ENCODE results near the gene LRRC4C. TPM values are rescaled to one million over a fixed set of nuclear protein-coding genes. Genes with fewer than 3 reads are reported as not detected.

LRRC4C gene
- total RNA-seq, 6 experiments from 2014 or later = not detected

DNA sequence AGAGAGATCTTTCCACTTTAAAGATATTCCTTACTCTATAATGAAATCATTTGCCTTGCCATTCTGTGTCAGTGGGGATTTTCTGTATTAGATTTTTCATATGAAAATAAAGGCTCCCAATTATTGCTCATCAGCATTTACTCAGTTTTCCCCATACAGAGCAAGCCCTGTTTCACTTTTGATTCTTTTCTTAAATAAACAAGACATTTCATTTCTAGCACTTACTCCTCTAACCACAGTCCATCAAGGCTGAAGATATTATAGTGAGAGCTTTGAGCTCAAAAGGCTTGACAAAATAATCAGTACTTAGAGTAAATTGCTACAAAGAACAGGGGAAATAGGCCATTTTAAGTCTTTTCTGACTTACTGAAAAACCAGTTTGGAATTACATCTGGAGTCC, 385.1 kb downstream of the LRRC4C start:
- no peaks in the 10 kb centered on the region for H3K4me1 Mint-ChIP-seq (ENCODE audit: low read depth)
- TF ChIP-seq, protein P1, sequence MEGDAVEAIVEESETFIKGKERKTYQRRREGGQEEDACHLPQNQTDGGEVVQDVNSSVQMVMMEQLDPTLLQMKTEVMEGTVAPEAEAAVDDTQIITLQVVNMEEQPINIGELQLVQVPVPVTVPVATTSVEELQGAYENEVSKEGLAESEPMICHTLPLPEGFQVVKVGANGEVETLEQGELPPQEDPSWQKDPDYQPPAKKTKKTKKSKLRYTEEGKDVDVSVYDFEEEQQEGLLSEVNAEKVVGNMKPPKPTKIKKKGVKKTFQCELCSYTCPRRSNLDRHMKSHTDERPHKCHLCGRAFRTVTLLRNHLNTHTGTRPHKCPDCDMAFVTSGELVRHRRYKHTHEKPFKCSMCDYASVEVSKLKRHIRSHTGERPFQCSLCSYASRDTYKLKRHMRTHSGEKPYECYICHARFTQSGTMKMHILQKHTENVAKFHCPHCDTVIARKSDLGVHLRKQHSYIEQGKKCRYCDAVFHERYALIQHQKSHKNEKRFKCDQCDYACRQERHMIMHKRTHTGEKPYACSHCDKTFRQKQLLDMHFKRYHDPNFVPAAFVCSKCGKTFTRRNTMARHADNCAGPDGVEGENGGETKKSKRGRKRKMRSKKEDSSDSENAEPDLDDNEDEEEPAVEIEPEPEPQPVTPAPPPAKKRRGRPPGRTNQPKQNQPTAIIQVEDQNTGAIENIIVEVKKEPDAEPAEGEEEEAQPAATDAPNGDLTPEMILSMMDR (IDR thresholded peaks at IDR 0.05) = no peak
- H3K9me3 Mint-ChIP-seq = peaks cover 44% of the 10 kb centered on the region
- H3K27ac Mint-ChIP-seq = no peak overlapping the region
- no peak for DNase-seq
- no peak overlapping the region for H3K4me3 Mint-ChIP-seq
- H3K27me3 Mint-ChIP-seq (ENCODE audit: insufficient read depth) = no peaks in the 10 kb centered on the region; the same call in 1 of the 2 replicates
- H3K36me3 Mint-ChIP-seq (ENCODE audit: low read depth) = no peaks in the 10 kb centered on the region; the same call in 1 of the 2 replicates

- no peak for DNase-seq
- Mint-ChIP-seq H3K27me3 (ENCODE audit: insufficient read depth) (no peaks in the 10 kb centered on the region), H3K36me3 (ENCODE audit: low read depth) (peaks cover 5% of the 10 kb centered on the region; the same call in 1 of the 2 replicates), H3K4me1 (ENCODE audit: low read depth) (no peaks in the 10 kb centered on the region), H3K27ac (no peak overlapping the region), H3K4me3 (no peak overlapping the region), H3K9me3 (peaks cover 53% of the 10 kb centered on the region)
- TF ChIP-seq, protein P1 (IDR thresholded peaks at IDR 0.05) = no peak
These were observed 394.0 kb downstream of the LRRC4C start for GRCh38 chr11:41065432-41065831.

DNA sequence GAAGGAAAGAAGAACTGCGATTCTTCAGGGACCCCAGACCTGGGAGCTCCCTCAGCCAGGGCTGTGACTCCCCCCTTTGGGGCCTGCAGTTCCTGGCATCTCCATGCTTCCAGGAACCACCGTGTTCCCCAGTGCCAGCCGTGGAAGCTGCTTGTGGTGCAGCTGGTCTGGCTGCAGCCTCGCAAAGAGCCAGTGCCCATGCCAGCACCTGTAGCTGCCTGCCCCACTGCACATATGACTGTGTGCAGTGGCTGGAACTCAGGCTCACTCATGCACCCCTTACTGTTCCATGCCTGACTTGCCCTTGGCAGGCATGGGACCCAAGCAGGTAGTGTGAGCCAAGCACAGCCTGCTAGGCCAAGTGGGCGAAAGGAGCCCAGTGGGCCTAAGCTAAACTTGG, 401.3 kb downstream of the LRRC4C start:
- Mint-ChIP-seq H3K36me3 (ENCODE audit: low read depth) (no peaks in the 10 kb centered on the region), H3K4me3 (no peak overlapping the region), H3K27ac (no peak overlapping the region), H3K4me1 (ENCODE audit: low read depth) (no peaks in the 10 kb centered on the region), H3K9me3 (peaks cover 30% of the 10 kb centered on the region), H3K27me3 (ENCODE audit: insufficient read depth) (no peaks in the 10 kb centered on the region)
- no peak for DNase-seq
- TF ChIP-seq, protein P1 (IDR thresholded peaks at IDR 0.05) = no peak

DNA sequence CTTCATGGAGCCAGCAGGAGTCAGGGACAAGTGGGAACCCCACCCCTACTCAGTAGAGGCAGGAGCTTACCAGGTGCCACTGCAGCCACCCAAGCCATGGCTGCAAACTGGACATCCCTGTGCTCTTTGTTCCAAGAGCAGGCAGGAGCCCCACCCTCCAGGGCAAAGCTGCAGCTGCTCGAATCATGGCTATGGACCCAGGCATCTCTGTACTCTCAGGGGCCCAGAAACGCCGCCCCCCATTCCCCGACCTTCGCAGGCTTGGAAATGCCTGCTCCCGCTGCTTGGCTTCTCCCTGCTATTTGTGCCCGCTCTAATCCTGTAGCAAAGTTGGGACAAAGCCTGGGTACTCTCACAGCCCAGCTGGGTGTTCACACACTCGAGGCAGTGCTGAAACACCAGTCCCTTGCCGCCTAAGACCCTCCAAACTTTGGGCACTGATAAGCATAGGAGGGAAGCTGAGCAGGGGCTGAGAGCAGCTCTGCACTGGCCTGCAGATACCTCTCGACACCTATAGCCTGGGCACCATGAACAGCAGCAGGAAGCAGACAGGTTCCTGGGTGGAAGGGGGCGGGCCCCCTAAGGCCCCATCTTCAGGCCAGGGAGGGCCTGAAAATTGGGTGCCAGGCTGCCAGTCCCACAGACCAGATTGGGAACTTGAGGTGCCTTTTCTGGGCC, 402.4 kb downstream of the LRRC4C start:
- DNase-seq = no peak
- no peaks in the 10 kb centered on the region for H3K27me3 Mint-ChIP-seq (ENCODE audit: insufficient read depth)
- peaks cover 30% of the 10 kb centered on the region for H3K9me3 Mint-ChIP-seq
- TF ChIP-seq, protein P1 (IDR thresholded peaks at IDR 0.05) = no peak
- no peak overlapping the region for H3K27ac Mint-ChIP-seq
- H3K4me3 Mint-ChIP-seq = no peak overlapping the region
- 0 out of 2 replicates have a peak, but pooled peaks cover 4% of the 10 kb centered on the region for H3K36me3 Mint-ChIP-seq (ENCODE audit: low read depth)
- H3K4me1 Mint-ChIP-seq (ENCODE audit: low read depth) = no peaks in the 10 kb centered on the region

DNA sequence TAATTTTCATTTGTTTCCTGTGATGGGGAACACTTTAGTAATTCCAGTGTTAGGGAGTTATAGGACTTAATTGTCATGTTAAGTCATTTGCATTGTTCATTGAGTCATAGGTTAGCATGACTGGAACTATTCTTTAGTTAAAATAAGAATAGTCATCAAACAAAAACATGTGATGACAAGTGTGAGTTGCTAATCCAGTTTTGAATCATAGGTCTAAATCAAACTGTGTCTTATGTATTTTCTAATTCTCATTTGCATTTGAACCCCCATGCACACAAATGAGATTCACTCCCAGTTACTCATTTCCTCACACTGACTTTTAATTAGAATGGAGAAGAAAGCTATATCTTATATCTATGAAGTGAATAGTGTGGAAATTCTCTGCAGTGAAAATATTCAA, 405.6 kb downstream of the LRRC4C start:
- no peak overlapping the region for H3K4me3 Mint-ChIP-seq
- no peak for DNase-seq
- no peaks in the 10 kb centered on the region for H3K4me1 Mint-ChIP-seq (ENCODE audit: low read depth)
- no peaks in the 10 kb centered on the region for H3K27me3 Mint-ChIP-seq (ENCODE audit: insufficient read depth)
- H3K9me3 Mint-ChIP-seq = peaks cover 19% of the 10 kb centered on the region
- TF ChIP-seq, protein P1 (IDR thresholded peaks at IDR 0.05) = no peak
- H3K36me3 Mint-ChIP-seq (ENCODE audit: low read depth) = 0 out of 2 replicates have a peak, but pooled peaks cover 4% of the 10 kb centered on the region
- no peak overlapping the region for H3K27ac Mint-ChIP-seq
